IPS-NIHi7 (cell line): ENCODE data around the gene KCTD17.

ENCODE experiments used
- DNase-seq: peaks from one replicate; pipeline ENCODE4 v3.0.0; 2012; ENCODE audit warnings: mixed read lengths; ENCODE audit errors: extremely low spot score

The KCTD17 gene

DNA sequence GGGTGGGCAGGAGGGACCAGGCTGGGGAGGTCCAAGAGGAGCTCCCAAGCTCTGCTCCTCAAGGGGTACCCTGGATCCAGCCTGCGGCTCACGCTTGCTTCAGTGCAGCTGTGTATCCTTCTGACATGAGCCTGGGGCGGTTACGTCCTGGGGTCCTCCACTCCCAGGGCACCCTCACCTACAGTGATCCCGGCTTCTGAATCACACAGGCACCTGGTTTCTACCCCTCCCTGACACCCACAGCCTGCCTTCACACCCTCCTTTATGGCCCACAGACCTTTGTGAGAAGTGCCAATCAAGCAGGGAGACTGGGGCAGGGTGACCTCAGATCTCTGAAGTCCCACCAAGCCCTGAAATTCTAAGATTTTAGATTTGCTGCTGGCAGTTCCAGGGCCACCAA is 30.5 kb upstream of the KCTD17 start:
- no peak for DNase-seq

DNA sequence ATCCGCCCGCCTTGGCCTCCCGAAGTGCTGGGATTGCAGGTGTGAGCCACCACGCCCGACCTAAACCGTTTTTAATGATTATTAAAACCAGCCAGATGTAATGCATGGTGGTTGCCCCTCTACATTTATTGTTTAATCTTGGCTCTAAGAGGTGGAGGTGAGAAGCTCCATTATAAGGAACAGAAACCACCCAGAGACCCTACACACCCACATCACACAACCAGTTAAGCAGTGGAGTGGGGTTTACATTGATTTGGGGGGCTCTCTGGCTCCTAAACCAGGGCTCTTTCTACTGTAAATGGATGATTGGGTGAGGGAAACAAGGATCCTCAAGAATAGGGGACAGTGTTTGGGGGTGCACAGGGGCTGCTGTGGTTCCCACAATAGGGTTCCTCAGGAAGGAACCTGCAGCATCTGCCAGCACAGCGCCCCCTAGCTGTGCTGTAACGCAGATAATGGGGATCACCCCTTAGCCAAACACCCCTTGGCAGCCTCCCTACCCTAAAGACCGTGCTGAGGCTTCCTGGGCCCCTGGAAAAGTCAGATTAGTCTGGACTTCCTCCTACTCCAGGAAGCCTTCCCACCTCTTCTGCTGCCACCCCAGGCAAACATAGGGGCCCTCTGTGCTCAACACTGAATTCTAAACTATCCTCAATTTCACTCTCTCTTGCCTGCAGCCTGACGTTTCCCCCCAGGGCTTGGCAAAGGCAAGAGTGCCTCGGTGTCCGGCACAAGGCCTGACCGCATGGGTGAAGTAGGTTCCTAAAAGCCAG is 29.6 kb upstream of the KCTD17 start:
- peak; percentile 73 for DNase-seq

DNA sequence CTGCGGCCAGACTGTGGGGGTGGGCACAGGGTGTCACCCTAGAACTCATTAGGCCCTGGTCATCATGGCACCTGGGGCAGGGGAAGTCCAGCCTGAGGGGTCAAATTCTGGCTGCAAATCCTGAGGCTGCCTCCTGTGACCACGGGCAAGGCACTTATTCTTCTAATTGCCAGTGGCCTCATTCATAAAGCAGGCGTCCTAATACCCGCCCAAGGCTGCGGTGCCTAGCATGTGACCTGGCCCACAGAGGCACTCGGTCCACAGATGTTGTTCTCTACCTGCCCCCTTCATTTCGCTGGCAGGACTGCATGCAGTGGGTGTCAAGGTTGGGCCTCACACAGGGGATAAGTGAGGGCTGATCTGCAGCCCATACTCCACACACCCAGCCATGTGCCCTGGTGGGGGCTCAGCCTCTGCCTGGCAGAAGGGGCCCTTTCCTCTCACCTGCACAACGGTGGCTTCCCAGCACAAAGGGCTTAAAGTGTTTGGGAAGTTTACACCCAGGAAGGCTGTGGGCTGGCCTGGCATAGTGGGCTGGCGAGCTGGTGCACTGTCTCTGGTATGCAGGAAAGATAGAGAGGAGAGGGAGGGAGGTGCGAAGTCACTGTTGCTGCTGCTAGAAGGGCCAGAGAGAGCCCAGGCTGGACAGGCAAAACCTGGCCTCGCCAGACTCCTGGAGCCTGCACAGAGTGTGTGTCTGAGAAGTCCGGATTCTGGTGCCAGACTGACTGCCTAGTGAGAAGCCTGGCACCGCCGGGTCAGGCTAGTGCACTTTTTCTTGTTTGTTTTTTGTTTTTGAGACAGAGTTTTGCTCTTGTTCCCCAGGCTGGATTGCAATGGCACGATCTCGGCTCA is 28.8 kb upstream of the KCTD17 start:
- no peak for DNase-seq

DNA sequence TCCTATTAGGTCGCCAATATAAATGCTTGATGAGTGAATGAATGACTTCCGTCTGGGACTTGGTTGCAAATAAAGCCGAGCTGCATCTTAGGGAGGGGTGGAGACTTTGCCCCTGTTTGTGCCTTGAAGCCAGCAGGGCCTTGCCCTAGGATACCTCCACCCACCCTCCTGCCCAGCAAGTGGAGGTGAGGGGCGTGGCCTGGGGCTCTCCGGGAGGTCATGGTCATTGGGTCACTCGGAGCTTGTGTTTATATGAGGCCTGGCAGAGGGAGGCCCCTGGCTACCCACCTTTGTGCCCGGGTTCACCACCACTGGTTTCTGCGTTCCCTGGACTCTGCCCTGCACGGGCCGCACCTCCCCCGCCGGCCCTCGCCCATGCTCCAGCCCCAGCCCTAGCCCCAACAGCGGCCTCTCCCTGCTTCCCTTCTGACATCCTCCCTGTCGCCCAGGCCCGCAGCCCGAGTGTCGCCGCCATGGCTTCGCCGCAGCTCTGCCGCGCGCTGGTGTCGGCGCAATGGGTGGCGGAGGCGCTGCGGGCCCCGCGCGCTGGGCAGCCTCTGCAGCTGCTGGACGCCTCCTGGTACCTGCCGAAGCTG is 27.7 kb upstream of the KCTD17 start:
- no peak for DNase-seq

DNA sequence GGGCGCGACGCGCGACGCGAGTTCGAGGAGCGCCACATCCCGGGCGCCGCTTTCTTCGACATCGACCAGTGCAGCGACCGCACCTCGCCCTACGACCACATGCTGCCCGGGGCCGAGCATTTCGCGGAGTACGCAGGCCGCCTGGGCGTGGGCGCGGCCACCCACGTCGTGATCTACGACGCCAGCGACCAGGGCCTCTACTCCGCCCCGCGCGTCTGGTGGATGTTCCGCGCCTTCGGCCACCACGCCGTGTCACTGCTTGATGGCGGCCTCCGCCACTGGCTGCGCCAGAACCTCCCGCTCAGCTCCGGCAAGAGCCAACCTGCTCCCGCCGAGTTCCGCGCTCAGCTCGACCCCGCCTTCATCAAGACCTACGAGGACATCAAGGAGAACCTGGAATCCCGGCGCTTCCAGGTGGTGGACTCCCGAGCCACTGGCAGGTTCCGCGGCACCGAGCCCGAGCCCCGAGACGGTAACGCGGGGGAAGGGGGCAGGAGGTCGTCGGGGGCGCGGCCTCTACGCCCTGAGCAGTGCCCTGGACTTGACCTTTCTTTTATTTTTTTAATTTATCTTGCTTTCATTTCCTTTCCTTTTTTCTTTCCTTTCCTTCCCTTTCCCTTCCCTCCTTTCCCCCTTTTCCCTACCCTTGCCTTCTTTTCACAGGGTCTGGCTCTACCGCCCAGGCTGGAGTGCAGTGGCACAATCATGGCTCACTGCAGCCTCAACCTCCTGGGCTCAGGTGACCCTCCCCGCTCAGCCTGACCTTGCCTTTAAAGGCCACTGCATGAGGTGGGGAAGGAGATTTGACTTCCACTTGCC is 27.0 kb upstream of the KCTD17 start:
- no peak for DNase-seq

DNA sequence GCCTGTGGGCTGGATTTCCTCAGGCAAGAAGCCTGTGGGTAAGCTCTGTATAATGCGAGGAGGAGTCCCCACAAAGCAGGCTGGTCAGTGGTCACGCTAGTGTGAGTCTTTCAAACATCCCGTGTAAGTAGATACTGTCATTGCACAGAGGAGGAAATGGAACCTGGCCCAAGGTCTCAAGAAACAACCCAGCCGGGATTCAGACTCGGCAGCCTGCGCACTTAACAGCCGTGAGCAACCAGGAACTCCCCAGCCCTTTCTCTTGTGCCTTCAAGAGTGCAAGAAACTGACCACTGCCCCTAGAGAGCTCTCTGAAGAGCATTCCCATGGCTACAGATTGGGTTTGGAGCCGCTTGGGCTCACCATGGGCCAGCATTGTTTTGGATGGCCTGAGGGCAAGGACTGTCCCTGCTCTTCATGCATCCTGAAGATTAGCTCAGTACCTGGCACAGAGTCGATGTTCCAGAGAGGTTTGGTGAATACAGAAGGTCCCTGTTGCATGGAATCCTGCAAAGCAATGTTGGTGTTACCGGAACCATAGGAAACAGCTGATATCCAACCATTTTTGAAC is 26.0 kb upstream of the KCTD17 start:
- no peak for DNase-seq

DNA sequence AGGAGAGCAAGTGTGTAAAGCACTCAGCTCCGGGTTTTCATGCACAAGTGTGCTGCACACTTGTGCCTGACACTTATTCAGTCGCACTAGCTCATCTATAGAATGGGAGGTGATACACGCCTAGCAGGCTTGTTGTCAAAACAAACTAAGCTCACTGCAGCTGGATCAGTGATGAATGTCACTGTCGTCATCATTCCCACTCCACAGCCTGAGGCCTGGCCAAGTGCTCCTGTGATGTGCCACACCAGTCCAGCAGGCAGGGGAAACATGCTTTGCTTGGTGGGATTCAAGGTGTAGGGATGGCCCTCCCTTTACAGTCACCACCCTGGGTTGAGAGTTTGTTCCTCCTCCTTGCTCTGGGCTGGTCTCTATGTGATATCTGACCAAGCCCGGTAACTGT is 25.2 kb upstream of the KCTD17 start:
- DNase-seq: no peak

DNA sequence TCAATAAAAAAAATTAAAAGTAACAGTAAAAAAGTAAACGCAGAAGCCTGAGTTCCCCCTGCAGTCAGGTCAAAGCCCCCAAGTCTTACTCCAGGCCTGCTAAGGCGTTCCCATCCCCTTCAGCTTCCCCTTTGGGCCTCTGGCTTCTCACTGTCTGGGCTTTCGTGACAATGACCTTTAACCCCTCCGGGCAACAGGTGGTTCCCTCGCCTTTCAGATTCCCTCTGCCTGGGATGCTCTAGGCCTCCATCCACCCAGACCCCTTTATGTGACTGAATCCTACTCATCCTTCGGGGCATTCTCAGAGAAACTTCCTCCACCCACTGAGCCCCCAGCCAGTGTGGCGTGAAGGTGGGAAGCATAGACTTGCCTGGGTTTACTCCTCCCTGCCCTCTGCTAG is 24.0 kb upstream of the KCTD17 start:
- DNase-seq: no peak

DNA sequence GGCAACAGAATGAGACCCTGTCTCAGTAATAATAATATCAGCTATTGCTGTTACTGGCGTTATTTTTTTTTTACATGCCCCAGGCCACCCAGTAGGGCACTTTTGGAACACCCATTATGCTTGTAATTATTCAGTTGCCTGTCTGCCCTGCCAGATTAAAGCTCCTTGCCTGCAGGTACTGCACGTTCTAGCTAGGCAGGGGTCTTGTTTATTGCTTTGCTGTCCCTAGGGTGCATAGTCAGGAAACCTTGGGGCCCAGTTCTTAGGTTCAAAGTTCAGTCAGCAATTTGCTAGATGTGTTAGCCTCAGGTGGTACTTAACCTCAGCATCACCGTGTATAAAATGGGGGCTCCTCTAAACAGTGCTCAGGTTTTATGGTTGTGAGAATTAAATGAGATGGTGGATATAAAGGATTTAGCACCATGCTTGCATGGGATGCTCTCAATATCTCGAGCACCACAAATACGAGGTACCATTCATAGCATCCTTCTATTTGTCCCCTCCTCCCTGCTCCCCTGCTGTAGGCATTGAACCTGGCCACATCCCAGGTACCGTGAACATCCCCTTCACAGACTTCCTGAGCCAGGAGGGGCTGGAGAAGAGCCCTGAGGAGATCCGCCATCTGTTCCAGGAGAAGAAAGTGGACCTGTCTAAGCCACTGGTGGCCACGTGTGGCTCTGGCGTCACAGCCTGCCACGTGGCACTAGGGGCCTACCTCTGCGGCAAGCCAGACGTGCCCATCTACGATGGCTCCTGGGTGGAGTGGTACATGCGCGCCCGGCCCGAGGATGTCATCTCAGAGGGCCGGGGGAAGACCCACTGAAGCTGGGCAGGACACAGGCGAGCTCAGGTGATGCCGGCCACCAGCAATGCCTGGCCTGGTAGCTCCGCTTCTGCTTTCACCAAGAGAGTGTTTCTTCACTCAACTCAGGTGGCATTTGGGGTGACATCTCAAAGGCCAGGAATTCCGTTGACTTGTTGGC is 22.6 kb upstream of the KCTD17 start:
- no peak for DNase-seq

DNA sequence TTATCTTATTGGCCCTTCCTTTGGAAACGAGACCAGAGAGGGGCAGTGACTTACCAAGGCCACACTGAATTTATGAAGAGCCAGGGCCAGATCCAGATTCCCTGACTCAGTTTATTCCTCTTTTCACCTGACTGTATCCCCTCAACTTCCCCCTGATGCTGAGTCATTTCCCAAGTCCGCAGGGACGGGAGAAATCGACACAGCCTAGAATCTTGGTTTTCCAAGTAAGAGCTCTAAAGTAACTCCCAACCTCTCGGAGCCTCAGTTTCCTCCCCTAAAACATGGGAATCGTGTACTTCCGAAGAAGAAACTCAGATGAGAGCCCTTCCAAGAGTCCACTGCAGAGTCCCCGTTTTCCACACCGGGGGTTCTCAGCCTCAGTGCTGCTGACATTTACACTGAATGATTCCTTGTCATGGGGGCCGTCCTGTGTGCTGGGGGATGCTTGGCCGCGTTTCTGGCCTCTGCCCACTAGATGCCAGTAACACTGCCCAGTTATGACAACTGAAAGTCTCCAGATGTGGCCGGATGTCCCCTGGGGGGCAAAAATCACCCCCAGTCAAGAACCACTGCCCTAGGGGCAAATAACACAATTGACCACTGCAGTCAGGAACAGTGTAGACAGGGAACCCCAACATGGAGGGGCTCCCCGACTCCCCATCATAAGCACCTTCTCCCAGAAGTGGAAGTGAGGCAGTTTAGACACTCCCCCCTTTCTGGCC is 20.8 kb upstream of the KCTD17 start:
- no peak for DNase-seq

DNA sequence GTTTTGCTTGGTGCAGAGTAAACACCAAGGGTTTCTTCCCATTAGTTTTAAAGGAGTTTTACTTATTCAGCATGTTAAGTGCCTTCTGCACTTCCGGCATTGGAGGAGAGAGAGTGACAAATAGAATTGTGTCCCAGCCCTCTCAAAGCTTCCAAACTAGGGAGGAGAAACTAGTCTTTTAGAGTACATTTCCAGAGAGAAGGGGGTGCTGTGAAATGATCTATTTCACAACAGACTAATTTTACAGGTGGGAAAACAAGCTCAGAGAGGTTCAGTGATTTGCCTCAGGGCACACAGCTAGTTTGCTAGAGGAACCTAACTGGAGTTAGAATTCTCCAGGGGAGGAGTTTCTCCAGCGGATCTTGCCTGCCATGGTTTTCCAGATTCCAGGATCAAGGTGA is 19.4 kb upstream of the KCTD17 start:
- DNase-seq: no peak

DNA sequence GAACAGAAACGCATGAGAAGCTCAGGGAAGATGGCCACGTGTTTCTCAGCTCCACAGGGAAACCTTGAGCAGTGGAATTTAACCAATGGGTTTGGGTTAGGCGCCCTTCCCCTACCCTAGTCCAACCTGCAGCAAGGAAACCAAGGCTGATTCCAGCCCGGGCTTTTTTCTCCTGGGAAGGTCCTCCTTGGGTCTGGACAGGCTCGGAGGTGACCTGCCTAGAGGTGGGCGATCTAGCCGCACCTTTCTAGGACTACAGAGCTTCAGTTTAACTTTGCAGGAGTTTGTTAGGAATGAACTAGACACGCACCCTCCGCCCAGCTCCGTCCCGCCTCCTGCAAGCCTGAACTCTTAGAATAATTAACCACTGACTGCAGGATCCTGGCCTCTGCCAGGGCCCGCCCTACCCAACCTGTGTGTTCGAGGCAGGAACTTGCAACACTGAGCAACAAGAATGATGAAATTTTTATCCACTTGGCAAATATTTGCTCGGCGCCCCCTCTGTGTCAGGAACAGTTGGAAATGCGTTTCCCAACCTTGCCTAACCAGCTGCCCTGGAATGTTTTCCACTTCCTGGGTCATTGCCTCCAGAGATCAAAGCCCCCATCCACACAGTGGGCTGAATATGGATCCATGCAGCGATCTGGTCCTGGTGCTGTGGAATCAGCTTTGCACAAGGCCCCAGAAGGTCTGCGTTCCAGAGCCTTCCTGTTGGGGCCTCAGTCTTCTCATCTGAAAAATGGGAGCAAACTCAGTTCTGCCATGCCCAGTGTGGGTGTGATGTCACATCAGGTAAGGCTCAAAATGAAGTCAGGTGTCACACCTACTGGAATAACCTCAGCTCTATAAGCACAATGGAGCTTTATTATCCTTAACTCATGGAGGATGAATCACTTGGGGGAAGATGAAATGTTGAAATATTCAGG is 18.7 kb upstream of the KCTD17 start:
- DNase-seq: no peak

DNA sequence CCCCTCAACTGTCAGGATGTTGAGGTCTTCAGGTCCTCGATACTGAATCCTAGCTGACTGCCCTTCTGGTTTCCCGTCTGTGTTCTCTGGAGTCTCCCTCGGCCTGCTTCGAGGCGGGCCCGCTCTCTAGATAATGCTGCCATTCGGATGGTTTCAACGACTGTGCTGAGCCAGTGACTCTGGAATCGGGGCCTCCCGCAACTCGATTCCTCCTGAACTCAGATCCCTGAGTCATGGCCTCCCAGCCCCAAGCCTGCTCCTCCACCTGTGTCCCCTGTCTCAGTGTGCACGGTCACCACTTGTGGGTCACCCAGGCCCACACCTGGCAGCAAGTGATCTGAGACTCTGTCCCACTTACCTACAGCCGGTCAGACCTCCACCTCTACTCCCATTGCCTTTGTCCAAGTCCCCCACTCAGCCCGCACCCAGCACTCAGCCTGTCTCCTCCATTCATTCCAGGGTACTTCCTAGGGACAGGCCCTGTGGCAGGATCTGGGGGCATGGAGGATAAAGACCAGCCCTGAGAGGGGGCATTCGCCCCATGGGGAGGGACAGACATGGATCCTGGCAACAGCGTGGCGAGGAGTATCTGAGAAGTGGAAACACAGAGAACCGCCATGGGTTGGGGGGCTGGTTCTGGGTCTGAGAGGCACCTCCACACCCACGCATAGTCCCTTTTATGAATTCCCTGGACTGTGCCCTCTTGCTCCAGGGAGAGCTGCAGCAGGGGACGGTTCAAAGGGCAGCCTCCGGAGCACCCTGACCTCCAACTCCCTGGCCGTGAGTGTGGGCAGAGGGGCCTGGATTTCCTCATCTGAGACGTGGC is 17.7 kb upstream of the KCTD17 start:
- DNase-seq: no peak

DNA sequence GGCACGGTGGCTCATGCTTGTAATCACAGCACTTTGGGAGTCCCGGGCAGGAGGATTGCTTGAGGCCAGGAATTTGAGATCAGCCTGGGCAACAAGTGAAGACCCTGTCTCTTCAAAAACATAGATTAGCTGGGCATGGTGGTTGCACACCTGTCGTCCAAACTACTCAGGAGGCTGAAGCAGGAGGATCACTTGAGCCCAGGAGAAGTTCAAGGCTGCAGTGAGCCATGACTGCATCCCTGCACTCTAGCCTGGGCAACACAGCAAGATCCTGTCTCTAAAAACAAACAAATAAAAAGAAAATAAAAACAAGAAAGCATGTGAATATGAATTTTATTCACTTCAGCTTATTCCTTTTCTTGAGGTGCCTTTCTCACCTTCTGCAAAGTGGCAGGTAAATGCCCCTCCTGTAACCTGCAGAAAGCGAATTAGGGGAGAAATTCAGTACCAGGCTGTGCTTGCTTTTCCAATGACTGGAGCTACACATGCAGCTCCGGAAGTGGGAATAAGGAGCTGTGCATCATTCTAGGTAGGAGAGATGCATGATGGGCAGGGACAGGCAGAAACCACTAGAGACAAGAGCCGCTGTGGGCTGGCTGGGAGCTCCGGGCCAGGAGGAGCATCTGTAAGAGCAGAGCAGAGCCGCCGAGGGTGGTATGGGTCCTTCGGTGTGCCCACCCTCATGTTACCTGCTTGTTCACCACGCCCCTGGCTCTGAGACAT is 14.7 kb upstream of the KCTD17 start:
- DNase-seq: no peak

DNA sequence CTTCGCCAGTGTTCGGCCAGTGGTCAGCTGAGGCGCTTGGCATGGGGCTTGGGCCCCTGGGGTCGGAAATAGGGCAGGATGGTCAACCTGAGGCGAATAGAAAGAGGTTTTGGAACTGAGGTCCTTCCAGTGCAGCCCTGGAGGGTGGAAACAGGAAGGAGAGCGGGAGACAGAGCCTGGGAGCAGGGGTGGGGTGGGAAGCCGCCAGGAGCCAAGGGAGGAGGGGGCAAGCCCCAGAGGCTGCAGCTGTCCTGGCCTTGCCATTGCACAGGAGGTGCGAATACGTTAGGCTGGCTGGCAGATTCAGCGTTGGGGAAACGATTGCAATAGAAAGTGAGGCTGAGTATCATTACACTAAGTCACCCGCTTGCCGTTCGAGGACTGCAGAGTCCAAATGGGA is 13.9 kb upstream of the KCTD17 start:
- DNase-seq: no peak

DNA sequence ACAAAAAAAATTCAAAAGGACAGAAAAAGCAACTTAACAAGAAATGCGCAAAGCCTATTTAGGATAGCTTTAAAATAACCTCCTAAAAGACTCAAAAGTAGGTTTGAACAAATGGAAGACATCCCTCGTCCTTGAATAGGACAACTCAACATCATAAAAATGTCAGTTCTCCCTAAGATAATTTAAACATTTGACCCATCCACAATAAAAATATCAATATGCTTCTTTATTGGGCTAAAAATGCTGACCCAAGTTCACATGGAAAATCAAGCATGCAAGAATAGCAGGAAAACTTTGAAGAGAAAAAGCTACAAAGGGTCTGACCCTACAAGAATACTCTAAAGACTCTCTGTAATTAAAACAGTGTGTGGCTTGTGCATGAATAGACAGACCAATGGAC is 12.1 kb upstream of the KCTD17 start:
- no peak for DNase-seq

DNA sequence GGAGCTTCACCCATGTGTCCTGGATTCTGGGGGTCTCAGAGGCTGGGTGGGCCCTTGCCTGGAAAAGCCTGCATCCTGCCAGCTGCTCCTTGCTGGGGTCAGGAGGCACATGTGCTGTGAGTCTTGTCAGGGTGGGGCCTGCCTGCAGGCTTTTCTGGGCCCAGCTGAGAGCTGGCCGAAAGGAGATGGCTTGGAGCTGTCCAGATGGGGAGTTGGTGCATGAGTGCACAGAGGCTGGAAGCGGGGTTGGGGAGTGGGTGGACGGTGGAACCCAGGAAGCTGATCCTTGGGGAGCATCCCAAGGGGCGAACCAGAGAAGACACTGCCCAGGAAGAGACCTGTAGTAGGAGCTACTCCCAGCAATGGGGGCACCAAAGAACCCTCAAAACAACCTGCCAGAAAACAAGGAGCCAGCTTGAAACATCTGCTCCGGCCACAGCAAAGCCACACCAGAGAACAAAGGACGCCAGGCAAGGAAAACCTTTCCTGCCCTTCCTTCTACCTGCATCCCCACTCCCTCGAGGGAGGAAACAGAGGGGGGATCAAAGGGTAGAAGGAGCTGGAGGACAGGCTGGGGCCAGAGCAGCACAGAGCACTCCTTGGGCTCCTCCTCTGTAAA is 8.2 kb upstream of the KCTD17 start:
- no peak for DNase-seq
